T1000 (cell line): ENCODE measurements around the gene TTYH2.
"Not testable (repeated sequence)": the region's sequence is repeated elsewhere in the genome, so short reads cannot be mapped to it uniquely, and the experiment has no call there.

ENCODE experiments used
- DNase-seq: peaks from one replicate; lab custom pipeline; 2025; ENCODE audit warnings: mixed read lengths; lab: John Stamatoyannopoulos, UW

TTYH2 gene

GRCh38 chr17:74267987-74268499 is 54.7 kb downstream of the TTYH2 start:
- DNase-seq, result no peak

GRCh38 chr17:74268558-74268957 is 55.2 kb downstream of the TTYH2 start:
- DNase-seq, result no peak

GRCh38 chr17:74270333-74270732 is 57.0 kb downstream of the TTYH2 start:
- no peak for DNase-seq

GRCh38 chr17:74271281-74271680 is 57.9 kb downstream of the TTYH2 start:
- DNase-seq, result no peak

GRCh38 chr17:74271901-74272561 is 58.7 kb downstream of the TTYH2 start:
- no peak for DNase-seq

- no peak for DNase-seq
Measured at GRCh38 chr17:74272731-74273201, 59.4 kb downstream of the TTYH2 start.

GRCh38 chr17:74274060-74274708 is 60.8 kb downstream of the TTYH2 start, which contains the start of gene DNAI2:
Gene DNAI2, plus strand, starts transcription at chr17:74274234. Its CDS starts 7,584 bp downstream, at chr17:74281818.
- DNase-seq, result no peak

GRCh38 chr17:74274709-74275340 is 61.5 kb downstream of the TTYH2 start:
- no peak for DNase-seq

- no peak for DNase-seq
Measured at GRCh38 chr17:74276051-74276476, 62.7 kb downstream of the TTYH2 start.

GRCh38 chr17:74276541-74277009 is 63.2 kb downstream of the TTYH2 start:
- DNase-seq, result no peak

GRCh38 chr17:74277935-74278334 is 64.6 kb downstream of the TTYH2 start:
- no peak for DNase-seq

GRCh38 chr17:74279617-74280016 is 66.2 kb downstream of the TTYH2 start:
- not testable (repeated sequence) for DNase-seq

GRCh38 chr17:74280093-74280513 is 66.7 kb downstream of the TTYH2 start:
- DNase-seq, result no peak

- DNase-seq, result no peak
Measured at GRCh38 chr17:74281799-74282198, 68.4 kb downstream of the TTYH2 start.

- DNase-seq, result not testable (repeated sequence)
Measured at GRCh38 chr17:74282274-74282586, 68.9 kb downstream of the TTYH2 start.

- no peak for DNase-seq
Measured at GRCh38 chr17:74282587-74283370, 69.4 kb downstream of the TTYH2 start.

GRCh38 chr17:74283371-74283673 is 70.0 kb downstream of the TTYH2 start:
- no peak for DNase-seq

- DNase-seq, result no peak
Measured at GRCh38 chr17:74287031-74287602, 73.7 kb downstream of the TTYH2 start.

- no peak for DNase-seq
Measured at GRCh38 chr17:74288785-74289184, 75.4 kb downstream of the TTYH2 start.

GRCh38 chr17:74289688-74290087 is 76.3 kb downstream of the TTYH2 start:
- no peak for DNase-seq

GRCh38 chr17:74290340-74290739 is 77.0 kb downstream of the TTYH2 start:
- no peak for DNase-seq

- no peak for DNase-seq
Measured at GRCh38 chr17:74292495-74292894, 79.1 kb downstream of the TTYH2 start.
